ENCODE measurements around the gene MRPS26. TPM values are rescaled to one million over a fixed set of nuclear protein-coding genes. Genes with fewer than 3 reads are reported as not detected.

Gene MRPS26
- total and polyA plus RNA-seq, 4 donors: 26.9 to 65.2 (median 40.3) TPM

- DNase-seq (ENCODE audit: low spot score): peak; percentile 54
- TF ChIP-seq MAX (IDR thresholded peaks at IDR 0.05) (peak; percentile 21), HNF4A (conservative IDR thresholded peaks at IDR 0.05) (peak; percentile 34 to 54), HNF4G (IDR thresholded peaks at IDR 0.05) (no peak), TAF1 (conservative IDR thresholded peaks at IDR 0.05) (no peak), RXRA (IDR thresholded peaks at IDR 0.05) (peak; percentile 60 to 88), SP1 (IDR thresholded peaks at IDR 0.05) (peak; percentile 74), NR2F2 (IDR thresholded peaks at IDR 0.05) (peak; percentile 58)
- Histone ChIP-seq H3K27me3 (ENCODE audit: control insufficient read depth in 4 of 4, insufficient read depth in 4 of 4, low read length in 3 of 4) (no peaks in the 10 kb centered on the region), H3K9me3 (ENCODE audit: control insufficient read depth in 4 of 4, low read length in 3 of 4) (no peaks in the 10 kb centered on the region), H3K4me3 (ENCODE audit: low read depth in 1 of 3, low read length in 3 of 3) (no peak overlapping the region), H3K4me1 (ENCODE audit: control insufficient read depth in 4 of 4, insufficient read depth in 4 of 4, low read length in 3 of 4) (peaks cover 5 to 32% (median 17%) of the 10 kb centered on the region in 4 donors), H3K36me3 (ENCODE audit: control insufficient read depth in 4 of 4, insufficient read depth in 3 of 4, low read depth in 1 of 4, low read length in 3 of 4) (peaks cover 0 to 25% (median 18%) of the 10 kb centered on the region in 4 donors), H3K9ac (ENCODE audit: low read depth in 1 of 2, low read length in 2 of 2) (no peak overlapping the region), H3K27ac (ENCODE audit: low read depth in 1 of 2, low read length in 2 of 2) (peak overlapping the region in 1 of 2 donors; percentile 28)
- WGBS: 43% methylated on average over 3 of the region's 3 CpGs
These were observed 8.2 kb upstream of the MRPS26 start for GRCh38 chr20:3037654-3038053.

GRCh38 chr20:3038454-3038853 lies 7.4 kb upstream of the MRPS26 start:
- Histone ChIP-seq H3K27me3 (ENCODE audit: control insufficient read depth in 4 of 4, insufficient read depth in 4 of 4, low read length in 3 of 4) (no peaks in the 10 kb centered on the region), H3K36me3 (ENCODE audit: control insufficient read depth in 4 of 4, insufficient read depth in 3 of 4, low read depth in 1 of 4, low read length in 3 of 4) (peaks cover 0 to 25% (median 17%) of the 10 kb centered on the region in 4 donors), H3K9me3 (ENCODE audit: control insufficient read depth in 4 of 4, low read length in 3 of 4) (no peaks in the 10 kb centered on the region), H3K4me1 (ENCODE audit: control insufficient read depth in 4 of 4, insufficient read depth in 4 of 4, low read length in 3 of 4) (peaks cover 5 to 32% (median 20%) of the 10 kb centered on the region in 4 donors), H3K27ac (ENCODE audit: low read depth in 1 of 2, low read length in 2 of 2) (no peak overlapping the region), H3K4me3 (ENCODE audit: low read depth in 1 of 3, low read length in 3 of 3) (no peak overlapping the region), H3K9ac (ENCODE audit: low read depth in 1 of 2, low read length in 2 of 2) (no peak overlapping the region)
- WGBS: 93% methylated on average over 5 of the region's 5 CpGs
- TF ChIP-seq EGR1 (IDR thresholded peaks at IDR 0.05; ENCODE audit: low read depth in 2 of 2) (no peak), GABPA (IDR thresholded peaks at IDR 0.05 in 1 of 2, conservative IDR thresholded peaks at IDR 0.05 in 1 of 2) (no peak), HNF4A (conservative IDR thresholded peaks at IDR 0.05) (no peak), ATF3 (IDR thresholded peaks at IDR 0.05) (no peak), JUND (IDR thresholded peaks at IDR 0.05) (no peak), RXRA (IDR thresholded peaks at IDR 0.05) (no peak), REST (IDR thresholded peaks at IDR 0.05) (no peak), TAF1 (conservative IDR thresholded peaks at IDR 0.05) (no peak), NR2F2 (IDR thresholded peaks at IDR 0.05) (no peak), SP1 (IDR thresholded peaks at IDR 0.05) (no peak), FOXA2 (IDR thresholded peaks at IDR 0.05) (no peak)
- no peak for DNase-seq (ENCODE audit: low spot score)

GRCh38 chr20:3039426-3039825 lies 6.4 kb upstream of the MRPS26 start:
- peaks cover 5 to 32% (median 20%) of the 10 kb centered on the region in 4 donors for H3K4me1 ChIP-seq (ENCODE audit: control insufficient read depth in 4 of 4, insufficient read depth in 4 of 4, low read length in 3 of 4)
- 95% methylated on average over 4 of the region's 4 CpGs for WGBS
- no peak overlapping the region for H3K4me3 ChIP-seq (ENCODE audit: low read depth in 1 of 3, low read length in 3 of 3)
- H3K9ac ChIP-seq (ENCODE audit: low read depth in 1 of 2, low read length in 2 of 2): no peak overlapping the region
- H3K36me3 ChIP-seq (ENCODE audit: control insufficient read depth in 4 of 4, insufficient read depth in 3 of 4, low read depth in 1 of 4, low read length in 3 of 4): peaks cover 0 to 25% (median 17%) of the 10 kb centered on the region in 4 donors
- TF ChIP-seq JUND (IDR thresholded peaks at IDR 0.05): no peak
- TF ChIP-seq ZBTB33 (IDR thresholded peaks at IDR 0.05): no peak
- no peak for TF ChIP-seq CTCF (IDR thresholded peaks at IDR 0.05; ENCODE audit: low read depth, low read length, missing input control)
- no peak for TF ChIP-seq HNF4A (conservative IDR thresholded peaks at IDR 0.05)
- TF ChIP-seq SP1 (IDR thresholded peaks at IDR 0.05): no peak
- TF ChIP-seq HNF4G (IDR thresholded peaks at IDR 0.05): no peak
- no peak for TF ChIP-seq EGR1 (IDR thresholded peaks at IDR 0.05; ENCODE audit: low read depth in 2 of 2)
- TF ChIP-seq FOXA1 (IDR thresholded peaks at IDR 0.05): no peak
- TF ChIP-seq RXRA (IDR thresholded peaks at IDR 0.05): no peak
- TF ChIP-seq TAF1 (conservative IDR thresholded peaks at IDR 0.05): no peak
- no peak for TF ChIP-seq RAD21 (IDR thresholded peaks at IDR 0.05)
- no peak for TF ChIP-seq YY1 (IDR thresholded peaks at IDR 0.05)
- TF ChIP-seq ATF3 (IDR thresholded peaks at IDR 0.05): no peak
- no peak for TF ChIP-seq NR2F2 (IDR thresholded peaks at IDR 0.05)
- no peak for TF ChIP-seq GABPA (IDR thresholded peaks at IDR 0.05 in 1 of 2, conservative IDR thresholded peaks at IDR 0.05 in 1 of 2)
- H3K27me3 ChIP-seq (ENCODE audit: control insufficient read depth in 4 of 4, insufficient read depth in 4 of 4, low read length in 3 of 4): no peaks in the 10 kb centered on the region
- no peak overlapping the region for H3K27ac ChIP-seq (ENCODE audit: low read depth in 1 of 2, low read length in 2 of 2)
- no peaks in the 10 kb centered on the region for H3K9me3 ChIP-seq (ENCODE audit: control insufficient read depth in 4 of 4, low read length in 3 of 4)
- no peak for DNase-seq (ENCODE audit: low spot score)
